ENCODE measurements around the gene CFAP74. TPM values are rescaled to one million over a fixed set of nuclear protein-coding genes. Genes with fewer than 3 reads are reported as not detected.

The CFAP74 gene
- polyA plus RNA-seq, 1 donor (not counting 4 experiments of a cell fraction or from before 2014, with no cell fraction given) = not detected

GRCh38 chr1:2020310-2020655 lies 16.7 kb upstream of the CFAP74 start:
- Histone ChIP-seq H3K27me3 (ENCODE audit: control insufficient read depth, extremely low read depth, insufficient read depth, low read length) (peaks cover 73% of the 10 kb centered on the region), H3K27ac (ENCODE audit: control insufficient read depth, insufficient read depth, low read length) (no peak overlapping the region), H3K4me2 (ENCODE audit: control insufficient read depth, extremely low read depth, insufficient read depth, low read depth, low read length) (no peak overlapping the region), H2AFZ (ENCODE audit: control insufficient read depth, low read length) (no peak overlapping the region), H3K36me3 (ENCODE audit: control insufficient read depth in 2 of 2, extremely low read depth in 1 of 2, insufficient read depth in 2 of 2, low read length in 2 of 2) (no peaks in the 10 kb centered on the region), H3K4me3 (ENCODE audit: control insufficient read depth in 2 of 3, extremely low read depth in 1 of 3, insufficient read depth in 2 of 3, low read depth in 1 of 3, low read length in 3 of 3) (no peak overlapping the region), H3K79me2 (ENCODE audit: control insufficient read depth, insufficient read depth, low read length) (no peaks in the 10 kb centered on the region), H3K9ac (ENCODE audit: control insufficient read depth, extremely low read depth, insufficient read depth, low read length) (no peak overlapping the region), H4K20me1 (ENCODE audit: control insufficient read depth, extremely low read depth, insufficient read depth, low read length) (peaks cover 3% of the 10 kb centered on the region), H3K4me1 (ENCODE audit: control insufficient read depth, extremely low read depth, insufficient read depth, low read length) (no peaks in the 10 kb centered on the region), H3K9me3 (ENCODE audit: control insufficient read depth, low read depth, low read length) (no peaks in the 10 kb centered on the region), H3K9me1 (ENCODE audit: control insufficient read depth, extremely low read depth, insufficient read depth, low read length) (no peaks in the 10 kb centered on the region)
- TF ChIP-seq EZH2 (IDR thresholded peaks at IDR 0.05; ENCODE audit: low read length) (no peak), CTCF (optimal IDR thresholded peaks at IDR 0.05 in 1 of 3, IDR thresholded peaks at IDR 0.05 in 1 of 3, conservative IDR thresholded peaks at IDR 0.05 in 1 of 3; ENCODE audit: extremely low read depth in 1 of 3, insufficient read depth in 2 of 3, low read length in 3 of 3) (no peak)
- FAIRE-seq (no peak), DNase-seq (ENCODE audit: low read depth, low spot score) (no peak)
- dilution Hi-C loops (cut with MboI; ENCODE audit: extremely low pct_ligation_motif_present, low sequenced_read_pairs) = no loop called here

- Histone ChIP-seq H3K4me3 (ENCODE audit: control insufficient read depth in 2 of 3, extremely low read depth in 1 of 3, insufficient read depth in 2 of 3, low read depth in 1 of 3, low read length in 3 of 3) (no peak overlapping the region), H3K9me1 (ENCODE audit: control insufficient read depth, extremely low read depth, insufficient read depth, low read length) (no peaks in the 10 kb centered on the region), H3K9ac (ENCODE audit: control insufficient read depth, extremely low read depth, insufficient read depth, low read length) (no peak overlapping the region), H3K79me2 (ENCODE audit: control insufficient read depth, insufficient read depth, low read length) (no peaks in the 10 kb centered on the region), H4K20me1 (ENCODE audit: control insufficient read depth, extremely low read depth, insufficient read depth, low read length) (peaks cover 3% of the 10 kb centered on the region), H3K9me3 (ENCODE audit: control insufficient read depth, low read depth, low read length) (no peaks in the 10 kb centered on the region), H3K4me2 (ENCODE audit: control insufficient read depth, extremely low read depth, insufficient read depth, low read depth, low read length) (no peak overlapping the region), H3K4me1 (ENCODE audit: control insufficient read depth, extremely low read depth, insufficient read depth, low read length) (no peaks in the 10 kb centered on the region), H3K27me3 (ENCODE audit: control insufficient read depth, extremely low read depth, insufficient read depth, low read length) (peaks cover 73% of the 10 kb centered on the region), H3K27ac (ENCODE audit: control insufficient read depth, insufficient read depth, low read length) (no peak overlapping the region), H2AFZ (ENCODE audit: control insufficient read depth, low read length) (no peak overlapping the region), H3K36me3 (ENCODE audit: control insufficient read depth in 2 of 2, extremely low read depth in 1 of 2, insufficient read depth in 2 of 2, low read length in 2 of 2) (no peaks in the 10 kb centered on the region)
- TF ChIP-seq CTCF (optimal IDR thresholded peaks at IDR 0.05 in 1 of 3, IDR thresholded peaks at IDR 0.05 in 1 of 3, conservative IDR thresholded peaks at IDR 0.05 in 1 of 3; ENCODE audit: extremely low read depth in 1 of 3, insufficient read depth in 2 of 3, low read length in 3 of 3) (no peak), EZH2 (IDR thresholded peaks at IDR 0.05; ENCODE audit: low read length) (peak; percentile 89)
- DNase-seq (ENCODE audit: low read depth, low spot score) (no peak), FAIRE-seq (no peak)
- dilution Hi-C loops (cut with MboI; ENCODE audit: extremely low pct_ligation_motif_present, low sequenced_read_pairs) = no loop called here
These were observed 16.2 kb upstream of the CFAP74 start for GRCh38 chr1:2019571-2020309.
